Ovary (tissue), 9 donors: Measurements from ENCODE around the gene RDH12. TPM values are rescaled to one million over a fixed set of nuclear protein-coding genes. Genes with fewer than 3 reads are reported as not detected.
"Not testable (repeated sequence)": the region's sequence is repeated elsewhere in the genome, so short reads cannot be mapped to it uniquely, and the experiment has no call there.

Source experiments
- DNase-seq, 5 donors: peaks; one replicate each; pipeline ENCODE4 v3.0.0-alpha.2; 2019 to 2020
- H3K27ac ChIP-seq, 2 donors: fragments of 200-600 bp; one replicate each; pipeline versions ENCODE4 v1.5.1 to v1.8.0; 2019 to 2022
- H3K27me3 ChIP-seq: fragments of 200-600 bp; one replicate; pipeline ENCODE4 v1.8.0; 2022
- H3K36me3 ChIP-seq: fragments of 200-600 bp; sonication (generic); one replicate; pipeline ENCODE4 v1.5.1; 2019
- H3K4me1 ChIP-seq: one replicate; pipeline ENCODE4 v1.8.1; 2013; ENCODE audit warnings: mild to moderate bottlenecking, moderate library complexity; ENCODE audit not compliant: insufficient read depth
- H3K4me3 ChIP-seq: fragments of 200-600 bp; sonication (generic); one replicate; pipeline ENCODE4 v1.5.1; 2017
- H3K9me3 ChIP-seq, 2 donors: fragments of 200-600 bp in 1 of 2; sonication (generic) in 1 of 2; one replicate each; pipeline versions ENCODE4 v1.5.1 to v1.8.1; 2013 to 2019; ENCODE audit warnings: mild to moderate bottlenecking in 1 of 2, moderate library complexity in 1 of 2
- CTCF ChIP-seq, 3 donors: fragments of 450-650 bp in 2 of 3; fragments of 200-600 bp in 1 of 3; IDR thresholded peaks; one replicate each; pipeline versions ENCODE4 v1.5.1 to v1.8.0; 2016 to 2022; ENCODE audit warnings: antibody characterized with exemption in 3 of 3, mild to moderate bottlenecking in 1 of 3
- EP300 ChIP-seq: sonication (generic); formaldehyde crosslinking; IDR thresholded peaks from one replicate; pipeline ENCODE4 v1.6.1; 2017; ENCODE audit warnings: antibody characterized with exemption
- POLR2A ChIP-seq: fragments of 450-650 bp; IDR thresholded peaks from one replicate; pipeline ENCODE4 v1.6.1; 2017; ENCODE audit warnings: antibody characterized with exemption, mild to moderate bottlenecking, moderate library complexity
- WGBS, 3 donors: extraction: QIAGEN DNeasy Blood & Tissue Kit in 1 of 3; methylation state at CpG; one replicate each; pipeline versions ENCODE4 v1.1.5 to v1.1.7; 2013 to 2017; 5-methylcytosine and 5-hydroxymethylcytosine counted together
- intact Hi-C, 4 donors: fragments of 100-400 bp; cut with DNase I; formaldehyde crosslinking; loops; one replicate each; pipeline versions ENCODE4 v1.11.0 to v1.15.1; 2022 to 2023
- polyA plus RNA-seq, 2 donors: library from polyadenylated mRNA; stranded (reverse); fragments of 200-250 nt in 1 of 2; fragments of 350-450 nt in 1 of 2; fragmentation: Illumina TruSeq in 1 of 2; extraction: RNeasy Lipid Tissue Mini Kit (QIAGEN cat#74804) in 1 of 2; gene quantifications; one replicate each; pipeline ENCODE4 v1.2.3, GENCODE V29; 2013 to 2014
- total RNA-seq, 7 donors: library from RNA; depleted of rRNA in 2 of 7; stranded (reverse); fragments of >200 nt in 2 of 7; fragmentation: NEBNext Ultra II Directional in 3 of 7; extraction: Animal tissue kit (Norgen Biotek cat#: 25700) in 3 of 7; gene quantifications; one replicate each; pipeline versions ENCODE4 v1.1.0 to v1.2.4, GENCODE V29; 2016 to 2023
- donor health status: DM: no; HTN: no; CAD: no; lungs with moderate emphysema.
- donor health status: DM: no; HTN: no; CAD: no.
- donor health status: Bipolar disorder and iron deficiency.
- donor health status: DM: yes; HTN: yes; CAD: no.
- donor health status: DM: no; HTN: no; CAD: no.
- donor health status: DM: yes; HTN: yes; CAD: no.

The RDH12 gene
- total and polyA plus RNA-seq, 9 donors: 0.10 to 0.30 TPM; not detected in 7

- no peaks in the 10 kb centered on the region for H3K4me1 ChIP-seq
- 54 to 61% (median 58%) methylated on average over 3 of the region's 3 CpGs for WGBS, 3 donors
- no peaks in the 10 kb centered on the region for H3K27me3 ChIP-seq
- H3K4me3 ChIP-seq: no peak overlapping the region
- intact Hi-C loops: loop anchor here in 3 of 4 donors (5.0 to 10.0 kb wide), 5 partner anchors 120 to 280 kb away; no protein-coding TSS in a partner anchor
- no peaks in the 10 kb centered on the region for H3K9me3 ChIP-seq
- H3K36me3 ChIP-seq: no peaks in the 10 kb centered on the region
- no peak for DNase-seq
- TF ChIP-seq EP300: no peak
- no peak for TF ChIP-seq POLR2A
- no peak for TF ChIP-seq CTCF (IDR thresholded peaks at IDR 0.05)
- H3K27ac ChIP-seq: no peak overlapping the region
These were observed 3.5 kb downstream of the RDH12 start for GRCh38 chr14:67705211-67705610.

DNA sequence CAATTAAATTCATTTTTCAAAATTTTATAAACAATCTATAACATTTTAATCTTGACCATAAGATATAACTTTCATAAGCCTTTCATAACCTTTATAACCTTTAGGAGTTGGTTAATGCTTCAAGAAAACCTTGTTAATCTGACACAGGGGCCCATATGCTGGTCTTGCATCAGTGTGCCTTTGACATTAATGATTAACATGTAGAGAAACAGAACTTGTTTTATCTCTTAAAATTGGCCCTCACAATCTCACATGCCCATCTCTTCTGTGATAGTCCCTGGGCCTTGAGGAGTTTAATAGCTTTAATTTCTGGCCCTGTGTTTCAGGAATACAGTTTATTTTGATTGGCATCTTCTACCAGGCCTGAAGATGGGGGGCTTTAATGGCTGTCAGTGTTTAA, 7.7 kb downstream of the RDH12 start:
- intact Hi-C loops: loop anchor here in 3 of 4 donors (5.0 to 10.0 kb wide), 5 partner anchors 125 to 285 kb away; no protein-coding TSS in a partner anchor
- not testable (repeated sequence) for H3K4me3 ChIP-seq, H3K27ac ChIP-seq, H3K36me3 ChIP-seq, DNase-seq, H3K4me1 ChIP-seq, H3K9me3 ChIP-seq, H3K27me3 ChIP-seq

GRCh38 chr14:67709796-67710195, 8.1 kb downstream of the RDH12 start:
- intact Hi-C loops: loop anchor here in 3 of 4 donors (5.0 to 10.0 kb wide), 5 partner anchors 125 to 285 kb away; no protein-coding TSS in a partner anchor
- 51 to 76% (median 65%) methylated on average over 1 of the region's 1 CpG for WGBS, 3 donors

DNA sequence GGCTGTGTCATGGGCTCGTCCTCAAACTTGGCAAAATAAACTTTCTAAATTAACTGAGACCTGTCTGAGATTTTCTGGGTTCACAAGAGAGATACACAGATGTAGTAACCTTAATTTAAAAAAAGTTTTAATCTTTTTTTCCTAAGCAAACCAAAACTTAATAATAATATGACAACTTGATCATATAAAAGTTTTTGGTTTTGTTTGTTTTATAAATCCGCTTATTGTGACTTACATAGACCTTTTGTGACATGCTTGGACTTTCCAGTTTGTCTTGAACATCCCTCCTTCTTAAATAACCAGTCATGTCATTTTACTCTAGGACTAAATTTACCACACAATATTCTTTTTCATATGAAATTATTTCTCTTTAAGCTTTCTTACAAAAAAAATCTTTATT, 8.5 kb downstream of the RDH12 start:
- H3K4me1 ChIP-seq: no peaks in the 10 kb centered on the region
- intact Hi-C loops: no loop called here
- H3K27ac ChIP-seq: no peak overlapping the region
- TF ChIP-seq CTCF (IDR thresholded peaks at IDR 0.05) (no peak), EP300 (no peak), POLR2A (no peak)
- WGBS, 3 donors: 83 to 90% (median 88%) methylated on average over 2 of the region's 2 CpGs
- H3K9me3 ChIP-seq: no peaks in the 10 kb centered on the region
- no peaks in the 10 kb centered on the region for H3K27me3 ChIP-seq
- no peaks in the 10 kb centered on the region for H3K36me3 ChIP-seq
- H3K4me3 ChIP-seq: no peak overlapping the region
- DNase-seq: no peak

More at GRCh38 chr14:67709796-67710195, 8.1 kb downstream of the RDH12 start:
- not testable (repeated sequence) for DNase-seq, H3K4me3 ChIP-seq, H3K27me3 ChIP-seq, H3K9me3 ChIP-seq, H3K27ac ChIP-seq, H3K36me3 ChIP-seq, H3K4me1 ChIP-seq

- DNase-seq: no peak
- Histone ChIP-seq H3K36me3 (no peaks in the 10 kb centered on the region), H3K4me1 (no peaks in the 10 kb centered on the region), H3K4me3 (no peak overlapping the region), H3K9me3 (no peaks in the 10 kb centered on the region), H3K27me3 (no peaks in the 10 kb centered on the region), H3K27ac (no peak overlapping the region)
- TF ChIP-seq CTCF (IDR thresholded peaks at IDR 0.05) (no peak), POLR2A (no peak), EP300 (no peak)
- intact Hi-C loops: loop anchor here in 1 of 4 donors (1.0 kb wide), 1 partner anchor 26 kb away; no protein-coding TSS in a partner anchor
- 92 to 97% (median 96%) methylated on average over 1 of the region's 1 CpG for WGBS, 3 donors
These were observed 15.4 kb downstream of the RDH12 start for GRCh38 chr14:67717048-67717447.
